ENCODE data around the gene EXOC6B.

EXOC6B gene

GRCh38 chr2:72395096-72395495 lies 430.7 kb downstream of the EXOC6B start:
- no peak overlapping the region for H3K27ac ChIP-seq
- no peak for TF ChIP-seq CTCF (conservative IDR thresholded peaks at IDR 0.05; ENCODE audit: low read depth)
- no peak for DNase-seq (ENCODE audit: low spot score)
- ChIA-PET CTCF (interaction anchor here (0.5 kb wide), 1 partner anchor 35 kb away, joined by 3 read pairs; no protein-coding TSS in a partner anchor), POLR2A (ENCODE audit: low non-redundant PET) (no interaction called here)

GRCh38 chr2:72394541-72395070 lies 431.2 kb downstream of the EXOC6B start:
- CTCF ChIA-PET: interaction anchor here (0.5 kb wide), 1 partner anchor 35 kb away, joined by 3 read pairs; no protein-coding TSS in a partner anchor
- TF ChIP-seq CTCF (conservative IDR thresholded peaks at IDR 0.05; ENCODE audit: low read depth): no peak
- POLR2A ChIA-PET (ENCODE audit: low non-redundant PET): no interaction called here
- no peak overlapping the region for H3K27ac ChIP-seq
- DNase-seq (ENCODE audit: low spot score): no peak

GRCh38 chr2:72389447-72389846 lies 436.4 kb downstream of the EXOC6B start:
- H3K27ac ChIP-seq: no peak overlapping the region
- TF ChIP-seq CTCF (conservative IDR thresholded peaks at IDR 0.05; ENCODE audit: low read depth): no peak
- no peak for DNase-seq (ENCODE audit: low spot score)
- ChIA-PET CTCF (interaction anchor here (0.7 kb wide), 1 partner anchor 28 kb away, joined by 5 read pairs; no protein-coding TSS in a partner anchor), POLR2A (ENCODE audit: low non-redundant PET) (no interaction called here)

- H3K27ac ChIP-seq: no peak overlapping the region
- ChIA-PET POLR2A (ENCODE audit: low non-redundant PET) (no interaction called here), CTCF (interaction anchor here (0.6 kb wide), 1 partner anchor 48 kb away, joined by 3 read pairs; no protein-coding TSS in a partner anchor)
- TF ChIP-seq CTCF (conservative IDR thresholded peaks at IDR 0.05; ENCODE audit: low read depth): no peak
- no peak for DNase-seq (ENCODE audit: low spot score)
Measured at GRCh38 chr2:72388263-72388662, 437.6 kb downstream of the EXOC6B start.

GRCh38 chr2:72386288-72386687 lies 439.5 kb downstream of the EXOC6B start:
- TF ChIP-seq CTCF (conservative IDR thresholded peaks at IDR 0.05; ENCODE audit: low read depth): no peak
- no peak overlapping the region for H3K27ac ChIP-seq
- DNase-seq (ENCODE audit: low spot score): no peak
- POLR2A ChIA-PET (ENCODE audit: low non-redundant PET): no interaction called here
- CTCF ChIA-PET: no interaction called here

GRCh38 chr2:72378753-72379348 lies 447.0 kb downstream of the EXOC6B start:
- CTCF ChIA-PET: interaction anchor here (0.9 kb wide), 1 partner anchor 13 kb away, joined by 3 read pairs; no protein-coding TSS in a partner anchor
- DNase-seq (ENCODE audit: low spot score): no peak
- POLR2A ChIA-PET (ENCODE audit: low non-redundant PET): no interaction called here
- H3K27ac ChIP-seq: no peak overlapping the region
- no peak for TF ChIP-seq CTCF (conservative IDR thresholded peaks at IDR 0.05; ENCODE audit: low read depth)
